H1 (cell line): ENCODE data around the gene TARDBP. TPM values are rescaled to one million over a fixed set of nuclear protein-coding genes. Genes with fewer than 3 reads are reported as not detected.

ENCODE experiments used
- CTCF ChIA-PET: fragments of 300-600 bp; sonication (Branson Sonifier 250); formaldehyde crosslinking; loops from one replicate; lab custom pipeline; 2021; ENCODE audit not compliant: partially characterized antibody; lab: Charles Lee
- POLR2A ChIA-PET: fragments of 300-600 bp; sonication (Branson Sonifier 250); formaldehyde crosslinking; loops from one replicate; lab custom pipeline; 2021; ENCODE audit warnings: inconsistent platforms; ENCODE audit not compliant: partially characterized antibody; lab: Charles Lee
- DNase-seq, 2 experiments: peaks; one replicate each; pipeline versions ENCODE4 v3.0.0 to v3.0.0-alpha.2; 2010 to 2022; ENCODE audit warnings: low spot score in 2 of 2, low read depth in 1 of 2, mixed read lengths in 1 of 2
- FAIRE-seq: peaks from 2 replicates; lab custom pipeline; 2011; peaks lifted over from hg19 to GRCh38; lab: Jason Lieb, UNC
- H2AFZ ChIP-seq: 2 replicates; pipeline ENCODE4 v1.8.1; 2012; ENCODE audit warnings: low read length, inconsistent platforms
- H2AK5ac ChIP-seq: 2 replicates; pipeline ENCODE4 v1.6.1; 2013; ENCODE audit warnings: low read depth, low read length
- H2BK120ac ChIP-seq: replicated peaks from 2 replicates; pipeline ENCODE3; 2013; ENCODE audit warnings: low read depth, low read length, inconsistent platforms
- H2BK12ac ChIP-seq: 2 replicates; pipeline ENCODE4 v1.6.1; 2013; ENCODE audit warnings: low read depth, low read length
- H2BK15ac ChIP-seq: 2 replicates; pipeline ENCODE4 v1.6.1; 2013; ENCODE audit warnings: low read length
- H2BK20ac ChIP-seq: 2 replicates; pipeline ENCODE4 v1.6.1; 2013; ENCODE audit warnings: low read length
- H2BK5ac ChIP-seq: 2 replicates; pipeline ENCODE4 v1.6.1; 2013; ENCODE audit warnings: low read depth, low read length
- H3K14ac ChIP-seq: 2 replicates; pipeline ENCODE4 v1.6.1; 2013; ENCODE audit warnings: inconsistent platforms; ENCODE audit not compliant: insufficient read length
- H3K18ac ChIP-seq: 2 replicates; pipeline ENCODE4 v1.6.1; 2013; ENCODE audit warnings: low read length; ENCODE audit errors: extremely low read depth
- H3K23ac ChIP-seq: 2 replicates; pipeline ENCODE4 v1.6.1; 2013; ENCODE audit warnings: inconsistent platforms; ENCODE audit not compliant: insufficient read length
- H3K23me2 ChIP-seq: 2 replicates; pipeline ENCODE4 v1.6.1; 2013; ENCODE audit warnings: low read depth, low read length
- H3K27ac ChIP-seq: 2 replicates; pipeline ENCODE4 v1.6.1; 2011; ENCODE audit warnings: low read depth, low read length, inconsistent platforms
- H3K27me3 ChIP-seq, 4 experiments: replicated peaks in 1 of 4; 1 replicate in 1 of 4; 2 replicates in 3 of 4; pipeline versions ENCODE4 v1.6.1 to v1.8.1; 2011 to 2013; ENCODE audit warnings: low read length in 3 of 4, mild to moderate bottlenecking in 3 of 4, inconsistent platforms in 2 of 4, mixed read lengths in 2 of 4, moderate library complexity in 1 of 4; ENCODE audit not compliant: control insufficient read depth in 3 of 4, insufficient read depth in 3 of 4; ENCODE audit errors: extremely low read depth in 1 of 4
- H3K36me3 ChIP-seq, 4 experiments: 2 replicates each; pipeline versions ENCODE4 v1.6.1 to v1.8.1; 2011 to 2013; ENCODE audit warnings: mild to moderate bottlenecking in 4 of 4, low read length in 3 of 4, moderate library complexity in 2 of 4, control low read depth in 1 of 4, inconsistent platforms in 1 of 4; ENCODE audit not compliant: insufficient read depth in 4 of 4, control insufficient read depth in 2 of 4
- H3K4ac ChIP-seq: replicated peaks from 2 replicates; pipeline ENCODE3; 2013; ENCODE audit warnings: low read length, low read depth, mixed read lengths, inconsistent platforms; ENCODE audit not compliant: insufficient read length
- H3K4me1 ChIP-seq, 4 experiments: replicated peaks in 1 of 4; 1 replicate in 1 of 4; 2 replicates in 3 of 4; pipeline versions ENCODE4 v1.6.1 to v1.8.1; 2011 to 2013; ENCODE audit warnings: low read length in 3 of 4, inconsistent platforms in 2 of 4, mixed read lengths in 1 of 4; ENCODE audit not compliant: insufficient read depth in 4 of 4, control insufficient read depth in 3 of 4
- H3K4me2 ChIP-seq, 2 experiments: 2 replicates each; pipeline versions ENCODE4 v1.6.1 to v1.8.1; 2011 to 2013; ENCODE audit warnings: low read depth in 2 of 2, low read length in 2 of 2, control low read depth in 1 of 2, inconsistent platforms in 1 of 2, mild to moderate bottlenecking in 1 of 2; ENCODE audit not compliant: insufficient read depth in 1 of 2
- H3K4me3 ChIP-seq, 4 experiments: fragments of 200-600, 300-600 bp in 1 of 4; sonication (generic), shearing (Covaris generic), sonication (Bioruptor Twin) in 1 of 4; 2 replicates each; pipeline versions ENCODE4 v1.5.1 to v1.8.1; 2011 to 2016; ENCODE audit warnings: low read length in 4 of 4, low read depth in 3 of 4, control low read depth in 2 of 4, inconsistent platforms in 2 of 4, mild to moderate bottlenecking in 2 of 4, mixed read lengths in 1 of 4, moderate library complexity in 1 of 4; ENCODE audit not compliant: insufficient read depth in 2 of 4; ENCODE audit errors: extremely low read depth in 1 of 4
- H3K56ac ChIP-seq: replicated peaks from 2 replicates; pipeline ENCODE3; 2013; ENCODE audit warnings: low read depth, mild to moderate bottlenecking, mixed read lengths, low read length, inconsistent platforms; ENCODE audit not compliant: insufficient read length
- H3K79me1 ChIP-seq: 2 replicates; pipeline ENCODE4 v1.6.1; 2013; ENCODE audit warnings: low read depth, low read length, control low read depth
- H3K79me2 ChIP-seq, 2 experiments: 2 replicates each; pipeline versions ENCODE4 v1.6.1 to v1.8.1; 2012 to 2013; ENCODE audit warnings: low read length in 2 of 2, mild to moderate bottlenecking in 2 of 2, inconsistent platforms in 1 of 2; ENCODE audit not compliant: insufficient read depth in 2 of 2, control insufficient read depth in 1 of 2
- H3K9ac ChIP-seq, 4 experiments: replicated peaks in 1 of 4; 1 replicate in 1 of 4; 2 replicates in 3 of 4; pipeline versions ENCODE4 v1.6.1 to v1.8.1; 2011 to 2013; ENCODE audit warnings: low read depth in 3 of 4, low read length in 3 of 4, control low read depth in 2 of 4, mild to moderate bottlenecking in 2 of 4, moderate library complexity in 2 of 4, inconsistent platforms in 1 of 4; ENCODE audit errors: extremely low read depth in 1 of 4
- H3K9me3 ChIP-seq, 2 experiments: 2 replicates each; pipeline versions ENCODE4 v1.6.1 to v1.8.1; 2012 to 2013; ENCODE audit warnings: mild to moderate bottlenecking in 2 of 2, moderate library complexity in 2 of 2, control low read depth in 1 of 2, inconsistent platforms in 1 of 2, low read depth in 1 of 2, low read length in 1 of 2, mixed read lengths in 1 of 2; ENCODE audit not compliant: insufficient read depth in 2 of 2
- H4K20me1 ChIP-seq, 2 experiments: replicated peaks in 1 of 2; 2 replicates each; pipeline versions ENCODE3 to v1.8.1; 2011 to 2013; ENCODE audit warnings: inconsistent platforms in 2 of 2, low read length in 2 of 2, mild to moderate bottlenecking in 1 of 2; ENCODE audit not compliant: insufficient read depth in 2 of 2, control insufficient read depth in 1 of 2
- H4K5ac ChIP-seq: 2 replicates; pipeline ENCODE4 v1.6.1; 2013; ENCODE audit warnings: low read length, low read depth, mixed read lengths, inconsistent platforms; ENCODE audit not compliant: insufficient read length
- H4K8ac ChIP-seq: 2 replicates; pipeline ENCODE4 v1.8.0; 2013; ENCODE audit warnings: mild to moderate bottlenecking, moderate library complexity, low read length, inconsistent platforms; ENCODE audit not compliant: insufficient read depth; ENCODE audit errors: extremely low read depth
- H4K91ac ChIP-seq: replicated peaks from 2 replicates; pipeline ENCODE3; 2013; ENCODE audit warnings: low read length, mixed read lengths, inconsistent platforms; ENCODE audit not compliant: insufficient read length
- CEBPB ChIP-seq: IDR thresholded peaks from 2 replicates; pipeline ENCODE4 v1.6.1; 2012; ENCODE audit warnings: low read depth, low read length
- CREB1 ChIP-seq: IDR thresholded peaks from 2 replicates; pipeline ENCODE4 v1.6.1; 2012; ENCODE audit warnings: inconsistent platforms
- RAD21 ChIP-seq, 2 experiments: IDR thresholded peaks in 1 of 2; conservative IDR thresholded peaks in 1 of 2; 2 replicates each; pipeline ENCODE4 v1.6.1; 2011; ENCODE audit warnings: low read depth in 2 of 2, low read length in 2 of 2, improper control_type of control experiment in 1 of 2, inconsistent platforms in 1 of 2, mild to moderate bottlenecking in 1 of 2, moderate library complexity in 1 of 2
- ZNF274 ChIP-seq: IDR thresholded peaks from 2 replicates; pipeline ENCODE4 v1.7.0; 2012; ENCODE audit warnings: low read length, borderline replicate concordance; ENCODE audit errors: extremely low read depth
- WGBS, 2 experiments: shearing (Covaris generic) in 1 of 2; methylation state at CpG; one replicate each; pipeline versions ENCODE4 v1.1.6 to v1.1.7; 2013 to 2015; ENCODE audit warnings: low lambda C conversion rate in 2 of 2, mixed read lengths in 2 of 2, inconsistent platforms in 1 of 2, low coverage in 1 of 2, missing lambda C conversion rate in 1 of 2; ENCODE audit not compliant: insufficient replicate concordance in 2 of 2, insufficient coverage in 1 of 2, insufficient read length in 1 of 2; ENCODE audit errors: extremely low coverage in 1 of 2, missing lambda C conversion rate in 1 of 2; 5-methylcytosine and 5-hydroxymethylcytosine counted together
- polyA plus RNA-seq, 7 experiments: library from polyadenylated mRNA; depleted of rRNA in 3 of 7; stranded (reverse) in 5 of 7; unstranded in 2 of 7; fragments of >200 nt in 5 of 7; fragments of 200-250 nt in 2 of 7; gene quantifications; 1 replicate in 5 of 7; 2 replicates in 1 of 7; 4 replicates in 1 of 7; pipeline versions ENCODE4 v1.2.1 to v1.2.3, GENCODE V29; 2011 to 2013; ENCODE audit warnings: missing spikeins in 2 of 7, mixed read lengths in 2 of 7
- total RNA-seq: library from RNA; stranded (reverse); fragmentation: NEBNext Ultra II Directional; extraction: Animal tissue kit (Norgen Biotek cat#: 25700); gene quantifications from 2 replicates; pipeline ENCODE4 v1.2.1, GENCODE V29; 2021

Gene TARDBP
- total and polyA plus RNA-seq, 2 of the 8 experiments (the other 6 are each of a cell fraction or from before 2014, with no cell fraction given), result 144 to 240 TPM

- ChIA-PET POLR2A (interaction anchor here (0.6 to 3.9 kb wide), 10 partner anchors 8 to 148 kb away, joined by 3 to 31 read pairs (median 6); partner anchors contain the start of genes SRM and TARDBP), CTCF (interaction anchor here (0.7 to 7.4 kb wide), 56 partner anchors 10 to 605 kb away, joined by 3 to 168 read pairs (median 4); partner anchors contain the start of genes MASP2 and SRM)
- Histone ChIP-seq H3K79me2 (no peaks in the 10 kb centered on the region), H3K27me3 (no peaks in the 10 kb centered on the region), H3K56ac (no peak overlapping the region), H4K5ac (no peak overlapping the region), H3K9me3 (no peaks in the 10 kb centered on the region), H3K36me3 (no peaks in the 10 kb centered on the region), H3K23ac (no peak overlapping the region), H2BK12ac (no peak overlapping the region), H2BK120ac (no peak overlapping the region), H4K20me1 (peaks cover 0 to 13% of the 10 kb centered on the region in 2 experiments), H3K79me1 (no peaks in the 10 kb centered on the region), H2AK5ac (no peak overlapping the region), H3K4ac (no peak overlapping the region), H3K4me1 (no peaks in the 10 kb centered on the region), H3K23me2 (peaks cover 32% of the 10 kb centered on the region; the same call in 1 of the 2 replicates), H2BK5ac (no peak overlapping the region), H2BK15ac (no peak overlapping the region), H3K9ac (no peak overlapping the region), H2AFZ (no peak overlapping the region), H4K91ac (no peak overlapping the region), H3K18ac (no peak overlapping the region), H3K27ac (no peak overlapping the region), H3K4me2 (no peak overlapping the region), H3K14ac (no peak overlapping the region), H3K4me3 (no peak overlapping the region), H2BK20ac (no peak overlapping the region), H4K8ac (no peak overlapping the region)
- DNase-seq (peak; percentile 57 to 93), FAIRE-seq (no peak)
- 13% methylated on average over 8 of the region's 8 CpGs; no CpG with 5 or more reads in 1 of the 2 experiments for WGBS, 2 experiments
- TF ChIP-seq CREB1 (no peak), RAD21 (IDR thresholded peaks at IDR 0.05 in 1 of 2, conservative IDR thresholded peaks at IDR 0.05 in 1 of 2; ENCODE audit: low read depth in 2 of 2, low read length in 2 of 2) (peak; percentile 100), ZNF274 (no peak), CEBPB (peak; percentile 2; the same call in 1 of the 2 replicates)
Measured at GRCh38 chr1:11037740-11038182, 25.3 kb downstream of the TARDBP start.
